Measurements from ENCODE around the gene RPL41.

RPL41 gene

DNA sequence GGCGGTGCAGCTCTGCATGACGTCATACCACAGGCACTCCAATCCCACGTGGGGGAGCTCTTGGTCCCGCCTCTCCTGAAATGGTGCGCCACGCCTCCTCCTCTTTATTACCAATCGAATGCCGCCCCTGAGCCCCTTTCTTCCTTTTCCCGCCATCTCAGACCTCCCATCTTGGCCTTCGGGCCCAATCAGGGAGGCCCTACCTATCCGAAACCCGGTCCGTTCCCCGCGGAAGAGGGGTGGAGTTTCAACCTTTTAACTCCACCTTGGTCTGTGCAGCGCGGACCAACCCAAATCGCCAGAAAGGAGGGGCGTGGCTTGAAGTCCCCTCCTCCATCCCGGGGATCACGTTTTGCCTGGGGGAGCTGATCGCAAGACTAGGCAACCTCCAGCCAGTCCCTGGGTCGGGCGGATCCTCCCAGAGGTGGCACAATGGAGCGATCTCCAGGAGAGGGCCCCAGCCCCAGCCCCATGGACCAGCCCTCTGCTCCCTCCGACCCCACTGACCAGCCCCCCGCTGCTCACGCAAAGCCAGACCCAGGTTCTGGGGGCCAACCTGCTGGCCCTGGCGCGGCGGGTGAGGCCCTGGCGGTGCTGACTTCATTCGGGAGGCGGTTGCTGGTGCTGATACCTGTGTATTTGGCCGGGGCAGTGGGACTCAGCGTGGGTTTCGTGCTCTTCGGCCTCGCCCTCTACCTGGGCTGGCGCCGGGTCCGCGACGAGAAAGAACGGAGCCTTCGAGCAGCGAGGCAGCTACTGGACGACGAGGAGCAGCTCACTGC, 11.6 kb downstream of the RPL41 start, which contains the start of gene ESYT1:
ESYT1 (plus strand) TSS at position 380 of the 782 bp plus-strand sequence; CDS start at position 433, 53 bp downstream.
- DNase-seq (ENCODE audit: low read depth in 2 of 2) = peak; percentile 84 to 94

DNA sequence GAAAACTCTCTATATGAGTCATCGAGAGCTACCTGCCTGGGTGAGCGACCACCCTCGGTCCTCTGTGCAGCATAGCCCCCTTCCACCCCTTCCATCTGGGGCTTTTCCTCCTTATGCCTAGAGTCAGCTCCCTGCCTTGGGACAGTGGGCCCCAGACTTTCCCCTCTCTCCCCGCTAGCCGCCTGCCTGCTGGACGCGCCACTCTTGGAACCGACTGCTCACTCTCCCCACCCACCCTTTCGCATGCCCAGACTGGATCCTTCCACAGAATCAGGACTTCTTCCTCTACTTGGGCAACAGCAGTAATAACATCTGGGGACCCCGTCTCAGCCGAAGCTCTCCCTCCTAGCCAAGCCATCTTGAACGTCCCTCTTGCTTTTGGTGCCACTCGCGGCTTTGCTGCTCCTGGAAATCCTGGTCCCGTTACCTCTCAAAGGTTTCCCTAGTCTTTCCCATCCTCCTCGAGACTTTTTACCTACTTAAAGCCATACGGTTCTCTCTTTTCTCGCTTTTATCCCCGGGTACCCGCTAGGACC, 12.3 kb downstream of the RPL41 start:
- no peak for DNase-seq (ENCODE audit: low read depth in 2 of 2)

DNA sequence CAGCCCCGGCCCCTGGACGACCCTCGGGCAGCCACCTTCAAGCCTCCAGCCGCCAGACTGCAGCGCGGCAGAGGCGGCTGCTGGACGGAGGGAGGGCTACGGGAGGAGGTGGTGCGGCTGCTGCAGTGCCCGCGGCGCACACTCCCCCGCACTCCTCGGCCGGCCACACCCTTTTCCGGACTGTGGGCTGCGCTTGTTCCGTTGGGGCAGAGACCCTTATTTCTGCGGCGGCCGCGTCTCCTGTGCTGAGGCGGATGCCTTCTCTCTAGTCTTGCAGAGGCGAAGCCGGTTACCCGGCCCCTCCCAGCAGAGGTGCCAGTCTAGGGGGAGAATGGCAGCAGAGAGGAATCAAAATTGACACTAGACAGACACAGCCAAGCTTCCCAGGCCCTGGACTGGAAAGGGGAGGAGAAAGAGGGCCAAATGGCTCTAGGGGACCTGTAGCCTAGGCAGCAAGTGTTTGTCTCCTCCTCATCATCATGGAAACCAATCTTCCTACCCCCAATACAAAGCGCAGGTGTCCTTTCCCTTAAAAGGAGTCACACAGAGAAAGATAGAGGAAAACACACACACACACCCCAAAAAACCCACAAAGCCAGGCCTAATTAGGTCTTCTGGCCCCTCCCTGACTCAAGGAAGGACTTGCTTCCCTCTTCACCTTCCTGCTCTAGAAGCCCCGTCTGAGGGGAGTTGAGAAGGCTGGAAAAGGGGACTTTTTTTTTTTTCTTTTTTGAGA, 12.9 kb downstream of the RPL41 start:
- DNase-seq (ENCODE audit: low read depth in 2 of 2) = peak in 1 of 2 donors; percentile 43

GRCh38 chr12:56129942-56130495, 13.6 kb downstream of the RPL41 start:
- DNase-seq (ENCODE audit: low read depth in 2 of 2) = no peak

GRCh38 chr12:56130876-56131275, 14.4 kb downstream of the RPL41 start:
- DNase-seq (ENCODE audit: low read depth in 2 of 2) = no peak

GRCh38 chr12:56134897-56135296, 18.5 kb downstream of the RPL41 start:
- DNase-seq (ENCODE audit: low read depth in 2 of 2) = no peak

DNA sequence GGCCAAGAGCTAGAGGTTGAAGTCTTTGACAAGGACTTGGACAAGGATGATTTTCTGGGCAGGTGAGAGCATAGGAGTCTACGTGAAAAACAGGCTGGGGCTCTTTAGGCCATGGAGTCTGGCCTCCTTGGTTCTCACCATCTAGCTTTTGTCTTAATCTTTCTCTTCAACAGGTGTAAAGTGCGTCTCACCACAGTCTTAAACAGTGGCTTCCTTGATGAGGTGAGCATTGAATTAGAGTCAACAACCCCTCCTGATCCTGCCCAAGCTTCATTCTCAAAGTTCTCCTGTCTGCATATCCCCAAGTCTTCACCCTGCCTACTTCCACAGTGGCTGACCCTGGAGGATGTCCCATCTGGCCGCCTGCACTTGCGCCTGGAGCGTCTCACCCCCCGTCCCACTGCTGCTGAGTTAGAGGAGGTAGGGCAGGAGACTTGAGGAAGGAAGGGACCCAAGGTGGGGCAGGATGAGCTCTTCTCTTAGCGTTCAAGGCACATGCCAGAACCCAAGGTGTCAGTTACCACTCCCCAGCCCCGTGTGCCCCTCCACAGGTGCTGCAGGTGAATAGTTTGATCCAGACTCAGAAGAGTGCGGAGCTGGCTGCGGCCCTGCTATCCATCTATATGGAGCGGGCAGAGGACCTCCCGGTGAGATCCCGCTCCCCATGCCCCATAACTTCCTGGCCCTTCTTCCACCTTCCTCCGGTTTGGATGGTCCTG, 21.6 kb downstream of the RPL41 start:
- no peak for DNase-seq (ENCODE audit: low read depth in 2 of 2)

DNA sequence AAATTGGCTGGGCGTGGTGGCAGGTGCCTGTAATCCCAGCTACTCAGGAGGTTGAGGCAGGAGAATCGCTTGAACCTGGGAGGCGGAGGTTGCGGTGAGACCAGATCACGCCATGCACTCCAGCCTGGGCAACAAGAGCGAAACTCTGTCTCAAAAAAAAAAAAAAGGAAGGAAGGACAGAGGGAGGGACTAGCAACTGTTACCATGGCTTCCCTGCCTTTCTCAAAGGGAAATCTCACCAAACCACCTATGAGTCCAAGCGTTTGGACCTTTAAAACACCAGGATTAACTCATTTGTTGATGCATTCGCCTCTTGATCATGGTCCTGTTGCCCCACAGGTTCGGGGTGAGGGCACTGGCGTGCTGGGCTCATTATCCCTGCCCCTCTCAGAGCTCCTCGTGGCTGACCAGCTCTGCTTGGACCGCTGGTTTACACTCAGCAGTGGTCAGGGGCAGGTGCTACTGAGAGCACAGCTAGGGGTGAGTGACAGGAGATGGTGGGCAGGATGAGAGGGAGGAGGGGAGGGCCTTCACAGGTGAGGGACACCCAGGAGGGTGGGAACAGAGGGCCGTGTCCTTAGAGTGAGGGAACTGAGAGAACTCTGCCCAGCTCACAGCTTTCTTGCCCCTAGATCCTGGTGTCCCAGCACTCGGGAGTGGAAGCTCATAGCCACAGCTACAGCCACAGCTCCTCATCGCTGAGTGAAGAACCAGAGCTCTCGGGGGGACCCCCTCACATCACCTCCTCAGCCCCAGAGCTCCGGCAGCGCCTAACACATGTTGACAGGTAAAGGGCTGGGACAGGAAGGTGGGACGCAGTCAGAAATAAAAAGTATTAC, 25.7 kb downstream of the RPL41 start:
- no peak for DNase-seq (ENCODE audit: low read depth in 2 of 2)

GRCh38 chr12:56143217-56143616, 26.8 kb downstream of the RPL41 start:
- no peak for DNase-seq (ENCODE audit: low read depth in 2 of 2)

GRCh38 chr12:56143870-56144269, 27.4 kb downstream of the RPL41 start:
- no peak for DNase-seq (ENCODE audit: low read depth in 2 of 2)

- DNase-seq (ENCODE audit: low read depth in 2 of 2) = no peak
Measured at GRCh38 chr12:56145217-56145616, 28.8 kb downstream of the RPL41 start.

DNA sequence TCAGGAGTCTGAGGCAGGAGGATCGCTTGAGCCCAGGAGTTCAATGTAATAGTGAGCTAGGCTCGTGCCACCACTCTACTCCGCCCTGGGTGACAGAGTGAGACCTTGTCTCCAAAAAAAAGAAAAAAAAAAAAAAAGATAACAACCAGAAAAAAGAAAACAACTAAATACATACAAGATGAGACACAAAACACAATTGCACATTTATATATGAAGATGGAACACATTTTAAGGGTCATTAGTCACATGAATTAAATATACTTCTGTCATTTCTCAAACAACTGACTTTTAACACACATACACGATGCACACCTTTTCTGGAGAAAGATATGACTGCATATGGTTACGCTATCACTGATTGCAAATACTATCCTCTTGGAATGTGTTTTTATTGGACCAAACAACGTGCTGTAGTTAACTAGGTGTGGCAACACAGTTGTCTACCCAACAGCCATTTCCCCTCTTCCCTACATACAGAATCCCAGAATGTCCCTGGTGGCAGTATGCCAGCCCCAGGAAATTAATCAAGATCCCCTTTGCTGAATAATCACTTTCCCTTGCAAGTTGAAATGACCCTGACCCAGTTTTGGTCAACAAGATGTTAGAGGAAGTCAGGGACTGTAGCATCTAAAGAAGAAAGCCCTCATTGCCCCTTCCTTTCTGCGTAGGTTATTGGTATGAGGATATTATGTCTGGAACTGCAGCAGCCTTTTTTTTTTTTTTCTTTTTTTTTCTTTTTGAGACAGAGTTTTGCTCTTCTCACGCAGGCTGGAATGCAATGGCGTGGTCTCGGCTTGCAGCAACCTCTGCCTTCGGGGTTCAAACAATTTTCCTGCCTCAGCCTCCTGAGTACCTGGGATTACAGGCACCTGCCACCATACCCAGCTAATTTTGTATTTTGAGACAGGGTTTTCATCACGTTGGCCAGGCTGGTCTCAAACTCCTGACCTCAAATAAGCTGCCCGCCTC, 30.3 kb downstream of the RPL41 start:
- DNase-seq (ENCODE audit: low read depth in 2 of 2) = no peak

DNA sequence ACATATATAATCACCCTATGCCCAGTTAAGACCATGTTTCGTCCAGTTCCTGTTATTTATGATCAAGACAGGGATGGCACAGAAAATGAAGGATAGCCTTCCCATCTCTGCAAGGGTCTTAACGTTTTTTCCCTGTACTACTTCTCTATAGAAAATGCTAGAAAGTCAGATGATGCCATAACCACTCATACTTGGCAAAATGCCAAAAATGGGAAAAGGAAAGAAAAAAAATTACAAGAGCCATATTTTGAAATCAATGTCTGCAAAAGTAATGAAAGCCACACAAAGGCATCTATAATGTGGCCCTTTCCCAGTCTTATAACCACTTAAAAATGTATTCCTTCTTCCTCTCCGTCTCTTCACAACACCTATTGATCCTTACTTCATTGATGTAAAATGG, 34.1 kb downstream of the RPL41 start:
- no peak for DNase-seq (ENCODE audit: low read depth in 2 of 2)

DNA sequence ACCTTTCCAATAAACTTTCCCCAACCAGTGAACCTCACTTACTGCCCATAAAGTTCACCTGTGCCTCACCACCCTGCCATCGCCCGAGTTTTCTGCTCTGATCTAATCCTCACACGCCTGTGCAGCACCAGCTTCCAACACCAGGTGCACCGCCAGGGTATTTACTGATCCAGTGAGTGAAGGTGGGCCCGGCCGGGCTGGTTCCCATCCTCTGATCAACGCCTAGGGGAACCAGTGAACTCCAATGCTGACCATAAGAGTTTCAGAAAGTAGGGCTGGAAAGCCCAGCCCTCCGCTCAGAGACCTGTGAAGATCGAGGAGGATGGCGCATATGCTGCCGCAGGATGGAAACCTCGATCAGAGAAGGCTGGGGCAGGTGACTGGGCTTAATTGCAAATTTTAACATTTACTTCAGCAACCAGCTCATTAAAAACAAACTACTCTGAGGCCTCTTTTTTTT, 35.3 kb downstream of the RPL41 start:
- peak in 1 of 2 donors; percentile 52 for DNase-seq (ENCODE audit: low read depth in 2 of 2)

DNA sequence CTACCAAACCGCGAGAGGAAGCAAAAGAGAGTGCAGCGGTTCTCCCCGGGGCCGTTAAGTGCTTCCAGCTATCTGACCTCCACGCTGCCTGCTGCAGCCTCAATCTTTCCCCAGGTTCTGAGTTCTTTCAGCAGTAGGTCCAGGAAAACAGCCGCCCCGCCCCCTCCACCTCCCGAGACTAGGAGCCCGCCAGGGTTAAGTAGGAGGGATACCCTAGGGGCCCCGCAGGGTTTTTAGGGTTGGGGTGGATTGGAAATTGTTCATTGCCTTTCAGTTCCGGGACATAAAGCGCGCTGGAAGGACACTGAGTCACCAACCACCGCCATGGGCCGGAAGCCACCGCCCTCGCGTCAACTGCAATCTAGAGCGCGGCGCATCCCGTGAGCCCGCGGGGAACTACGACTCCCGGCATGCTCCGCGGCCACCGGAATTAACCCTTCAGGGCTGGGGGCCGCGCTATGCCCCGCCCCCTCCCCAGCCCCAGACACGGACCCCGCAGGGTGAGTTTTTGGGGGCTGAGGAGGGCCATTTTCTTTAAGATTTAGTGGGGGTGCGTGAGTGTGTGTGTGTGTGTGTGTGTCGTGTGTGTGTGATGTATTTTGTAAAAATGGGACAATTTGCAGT, 35.8 kb downstream of the RPL41 start, which contains the start of gene MYL6B:
MYL6B (plus strand) TSS at position 456 of the 624 bp plus-strand sequence. CDS start 1,332 bp downstream, outside the sequence.
- DNase-seq (ENCODE audit: low read depth in 2 of 2) = peak; percentile 86 to 92

- no peak for DNase-seq (ENCODE audit: low read depth in 2 of 2)
Measured at GRCh38 chr12:56152756-56153677, 36.6 kb downstream of the RPL41 start.

GRCh38 chr12:56153678-56154065, 37.2 kb downstream of the RPL41 start:
- no peak for DNase-seq (ENCODE audit: low read depth in 2 of 2)

GRCh38 chr12:56154246-56154771, 37.9 kb downstream of the RPL41 start:
- DNase-seq (ENCODE audit: low read depth in 2 of 2) = no peak
